HCT116 (cell line): Measurements from ENCODE around the gene IFI30.

Experiments
- ATF3 ChIP-seq: IDR thresholded peaks from 2 replicates; pipeline ENCODE4 v1.6.1; 2012
- CTCF ChIP-seq, 3 experiments: fragments of 200-600 bp in 1 of 3; sonication (generic) in 1 of 3; IDR thresholded peaks in 2 of 3; conservative IDR thresholded peaks in 1 of 3; 2 replicates each; pipeline ENCODE4 v1.5.1; 2012 to 2017; ENCODE audit warnings: low read depth in 2 of 3, low read length in 2 of 3, antibody characterized with exemption in 1 of 3, borderline replicate concordance in 1 of 3, control low read depth in 1 of 3, mild to moderate bottlenecking in 1 of 3, mixed read lengths in 1 of 3, mixed run types in 1 of 3, moderate library complexity in 1 of 3; ENCODE audit not compliant: insufficient read depth in 1 of 3
- MAX ChIP-seq: IDR thresholded peaks from 2 replicates; pipeline ENCODE4 v1.6.1; 2012
- POLR2A ChIP-seq: IDR thresholded peaks from 2 replicates; pipeline ENCODE4 v1.7.0; 2011; ENCODE audit warnings: borderline replicate concordance; ENCODE audit not compliant: insufficient read depth, insufficient read length; ENCODE audit errors: extremely low read depth
- POLR2AphosphoS5 ChIP-seq: IDR thresholded peaks from 2 replicates; pipeline ENCODE4 v1.6.1; 2011; ENCODE audit warnings: mild to moderate bottlenecking, low read depth, low read length, moderate library complexity
- REST ChIP-seq: IDR thresholded peaks from 2 replicates; pipeline ENCODE4 v1.6.1; 2012; ENCODE audit warnings: low read depth

GRCh38 chr19:18174983-18175382 is 1.4 kb downstream of the IFI30 start:
- TF ChIP-seq CTCF (IDR thresholded peaks at IDR 0.05 in 2 of 3, conservative IDR thresholded peaks at IDR 0.05 in 1 of 3; ENCODE audit: borderline replicate concordance in 1 of 3, insufficient read depth in 1 of 3, low read depth in 2 of 3, low read length in 2 of 3) (no peak), ATF3 (no peak), MAX (no peak), POLR2AphosphoS5 (no peak), POLR2A (no peak), REST (no peak)
